Activated B cell treated with CpG ODN at 0.5 μM for 24 hours (primary cell): ENCODE measurements around the gene B3GNT7. TPM values are rescaled to one million over a fixed set of nuclear protein-coding genes. Genes with fewer than 3 reads are reported as not detected.

ENCODE experiments used
- ATAC-seq: fragments of 200-7000 bp; cut with Tn5 transposase; one replicate; pipeline ENCODE4 v1.10.0; 2021; ENCODE audit warnings: low read depth, mild to moderate bottlenecking, moderate library complexity
- CTCF ChIA-PET: fragments of 350-600 bp; sonication (Branson Sonifier 250); formaldehyde crosslinking; loops from one replicate; lab custom pipeline; 2021; ENCODE audit warnings: antibody characterized with exemption; lab: Charles Lee
- POLR2A ChIA-PET: fragments of 350-600 bp; sonication (Branson Sonifier 250); formaldehyde crosslinking; loops from one replicate; lab custom pipeline; 2021; ENCODE audit warnings: antibody characterized with exemption; lab: Charles Lee
- DNase-seq: peaks from one replicate; pipeline ENCODE4 v3.0.0; 2022
- H3K27ac Mint-ChIP-seq: one replicate; pipeline ENCODE4 v1.8.0; 2020; ENCODE audit warnings: mixed read lengths
- H3K27me3 Mint-ChIP-seq: one replicate; pipeline ENCODE4 v1.8.0; 2021; ENCODE audit warnings: mixed read lengths
- H3K36me3 Mint-ChIP-seq: one replicate; pipeline ENCODE4 v1.8.0; 2021; ENCODE audit warnings: low read depth, mixed read lengths
- H3K4me1 Mint-ChIP-seq: one replicate; pipeline ENCODE4 v1.8.0; 2021; ENCODE audit warnings: mixed read lengths
- H3K4me3 Mint-ChIP-seq: one replicate; pipeline ENCODE4 v1.8.0; 2020; ENCODE audit warnings: mild to moderate bottlenecking, mixed read lengths
- H3K9me3 Mint-ChIP-seq: one replicate; pipeline ENCODE4 v1.8.0; 2020; ENCODE audit warnings: mixed read lengths
- CTCF ChIP-seq: fragments of 200-600 bp; IDR thresholded peaks from one replicate; pipeline ENCODE4 v1.8.0; 2022; ENCODE audit warnings: antibody characterized with exemption, mild to moderate bottlenecking
- intact Hi-C: fragments of 100-400 bp; cut with micrococcal nuclease; formaldehyde crosslinking; loops from one replicate; pipeline ENCODE4 v1.15.1; 2024
- total RNA-seq: library from RNA; stranded (reverse); gene quantifications from 2 replicates; pipeline ENCODE4 v1.2.3, GENCODE V29; 2022

Gene B3GNT7
- total RNA-seq, 1 donor from 2014 or later, result 24.4 TPM

DNA sequence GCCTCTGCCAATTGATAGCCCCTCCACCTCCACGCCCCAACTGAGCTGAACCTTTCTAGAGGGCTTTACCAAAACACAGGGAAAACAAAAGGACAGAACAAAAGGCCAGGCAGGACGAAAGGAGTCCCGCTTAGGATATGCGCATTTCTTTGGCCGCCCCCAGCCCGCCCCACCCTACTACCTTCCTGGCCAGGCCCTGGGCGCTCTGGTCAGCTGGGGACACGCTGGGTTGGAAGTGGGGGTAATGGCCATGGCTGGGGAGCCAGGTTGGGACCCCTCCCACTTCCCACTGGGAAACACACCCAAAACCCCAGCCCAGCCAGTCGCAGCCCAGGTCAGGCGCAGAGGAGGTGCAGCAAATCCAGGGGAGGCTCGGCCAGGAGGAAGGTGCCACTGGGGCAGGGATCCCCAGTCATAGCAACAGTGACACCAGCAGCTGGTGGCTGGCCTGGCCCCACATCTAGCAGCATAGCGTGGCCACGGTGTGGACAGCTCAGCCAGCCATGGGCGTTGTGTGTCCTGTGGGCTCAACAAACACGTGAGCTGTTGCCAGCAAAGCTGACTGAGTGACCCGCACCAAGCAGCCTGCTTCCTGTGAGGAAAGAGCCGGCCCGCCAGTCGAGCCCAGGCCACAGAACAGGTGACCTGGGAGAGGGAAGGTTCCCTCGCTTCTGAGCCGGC, 24.6 kb upstream of the B3GNT7 start:
- no peak for TF ChIP-seq CTCF
- Mint-ChIP-seq H3K27ac (no peak overlapping the region), H3K36me3 (no peaks in the 10 kb centered on the region), H3K9me3 (no peaks in the 10 kb centered on the region), H3K4me3 (no peak overlapping the region), H3K4me1 (no peaks in the 10 kb centered on the region), H3K27me3 (no peaks in the 10 kb centered on the region)
- ATAC-seq, result no peak
- POLR2A ChIA-PET, result no interaction called here
- no peak for DNase-seq
- CTCF ChIA-PET, result no interaction called here
- intact Hi-C loops, result no loop called here

- intact Hi-C loops, result no loop called here
- H3K9me3 Mint-ChIP-seq, result no peaks in the 10 kb centered on the region
- H3K27me3 Mint-ChIP-seq, result no peaks in the 10 kb centered on the region
- no peak overlapping the region for H3K27ac Mint-ChIP-seq
- ATAC-seq (no peak), DNase-seq (no peak)
- no peaks in the 10 kb centered on the region for H3K4me1 Mint-ChIP-seq
- no peak overlapping the region for H3K4me3 Mint-ChIP-seq
- TF ChIP-seq CTCF, result no peak
- ChIA-PET POLR2A (no interaction called here), CTCF (no interaction called here)
- H3K36me3 Mint-ChIP-seq, result no peaks in the 10 kb centered on the region
Measured at GRCh38 chr2:231371430-231372054, 24.0 kb upstream of the B3GNT7 start.

- Mint-ChIP-seq H3K9me3 (no peaks in the 10 kb centered on the region), H3K27me3 (no peaks in the 10 kb centered on the region), H3K4me1 (no peaks in the 10 kb centered on the region), H3K36me3 (no peaks in the 10 kb centered on the region), H3K4me3 (no peak overlapping the region), H3K27ac (no peak overlapping the region)
- ATAC-seq (no peak), DNase-seq (no peak)
- ChIA-PET POLR2A (no interaction called here), CTCF (no interaction called here)
- no peak for TF ChIP-seq CTCF
- intact Hi-C loops, result no loop called here
Measured at GRCh38 chr2:231372326-231372725, 23.2 kb upstream of the B3GNT7 start.

- H3K27ac Mint-ChIP-seq, result no peak overlapping the region
- H3K36me3 Mint-ChIP-seq, result no peaks in the 10 kb centered on the region
- no peak for TF ChIP-seq CTCF
- no peak for ATAC-seq
- ChIA-PET POLR2A (no interaction called here), CTCF (no interaction called here)
- no peak overlapping the region for H3K4me3 Mint-ChIP-seq
- DNase-seq, result no peak
- intact Hi-C loops, result no loop called here
- no peaks in the 10 kb centered on the region for H3K4me1 Mint-ChIP-seq
- no peaks in the 10 kb centered on the region for H3K9me3 Mint-ChIP-seq
- H3K27me3 Mint-ChIP-seq, result no peaks in the 10 kb centered on the region
Measured at GRCh38 chr2:231373184-231373583, 22.3 kb upstream of the B3GNT7 start.

- CTCF ChIA-PET, result no interaction called here
- no peak overlapping the region for H3K27ac Mint-ChIP-seq
- POLR2A ChIA-PET, result no interaction called here
- no peak overlapping the region for H3K4me3 Mint-ChIP-seq
- ATAC-seq (no peak), DNase-seq (no peak)
- no peaks in the 10 kb centered on the region for H3K4me1 Mint-ChIP-seq
- H3K27me3 Mint-ChIP-seq, result no peaks in the 10 kb centered on the region
- TF ChIP-seq CTCF, result no peak
- intact Hi-C loops, result no loop called here
- no peaks in the 10 kb centered on the region for H3K36me3 Mint-ChIP-seq
- no peaks in the 10 kb centered on the region for H3K9me3 Mint-ChIP-seq
Measured at GRCh38 chr2:231373786-231374349, 21.6 kb upstream of the B3GNT7 start.
